ENCODE measurements around the gene PSMG2.

PSMG2 gene, protein sequence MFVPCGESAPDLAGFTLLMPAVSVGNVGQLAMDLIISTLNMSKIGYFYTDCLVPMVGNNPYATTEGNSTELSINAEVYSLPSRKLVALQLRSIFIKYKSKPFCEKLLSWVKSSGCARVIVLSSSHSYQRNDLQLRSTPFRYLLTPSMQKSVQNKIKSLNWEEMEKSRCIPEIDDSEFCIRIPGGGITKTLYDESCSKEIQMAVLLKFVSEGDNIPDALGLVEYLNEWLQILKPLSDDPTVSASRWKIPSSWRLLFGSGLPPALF
- total RNA-seq, result 54.5 to 68.5 reads per million in 2 donors

DNA sequence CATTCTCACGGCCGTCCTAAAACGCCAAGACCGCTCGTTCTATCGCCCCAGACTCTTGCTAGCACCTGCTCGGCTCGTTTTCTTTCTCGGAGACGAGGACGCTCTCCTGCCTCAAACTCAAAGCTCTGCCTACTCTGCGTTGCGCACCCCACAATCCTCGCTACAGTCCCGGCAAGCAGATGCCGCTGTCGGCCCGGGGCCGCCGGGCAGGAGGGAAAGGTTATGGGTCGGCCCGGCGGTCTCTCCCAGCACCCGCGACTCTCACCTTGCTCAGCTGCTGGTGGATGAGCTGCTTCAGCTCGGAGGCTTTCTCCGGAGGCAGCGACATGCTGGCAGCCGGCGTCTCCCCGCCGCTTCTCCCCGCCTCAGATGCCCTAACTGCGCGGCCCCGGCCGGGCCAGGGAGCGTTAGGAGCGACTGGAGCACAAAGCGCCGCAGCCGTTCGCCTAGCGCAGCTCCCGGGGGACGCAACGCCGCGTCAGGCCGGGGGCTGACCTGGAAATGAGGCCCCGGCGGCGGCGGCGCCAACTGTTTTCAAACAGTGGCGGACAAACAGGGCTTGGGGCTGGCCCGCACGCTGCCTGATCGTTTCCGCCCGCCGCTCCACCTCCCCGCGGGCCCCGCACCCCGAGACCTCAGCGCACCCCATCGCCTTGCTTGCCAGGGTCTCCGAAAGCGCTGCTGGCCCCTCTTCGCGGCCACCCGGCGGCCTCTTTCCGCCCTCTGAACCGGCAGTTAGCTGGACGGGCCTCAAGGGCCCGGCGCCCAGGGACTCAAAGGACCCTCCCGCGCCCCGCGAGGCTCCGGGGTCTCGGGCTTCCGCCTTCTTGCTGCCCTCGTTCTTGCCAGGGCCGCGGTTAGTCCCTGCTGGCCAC, at the start of gene PSMG2, which contains the start of gene CEP76:
TSS of gene PSMG2 (plus strand) at position 822 of the 875 bp plus-strand sequence. CDS start 66 bp downstream, outside the sequence.
TSS of gene CEP76 (minus strand) at position 503 of the 875 bp plus-strand sequence. CDS start at position 328, 175 bp downstream.
- peak; percentile 74 for DNase-seq

DNA sequence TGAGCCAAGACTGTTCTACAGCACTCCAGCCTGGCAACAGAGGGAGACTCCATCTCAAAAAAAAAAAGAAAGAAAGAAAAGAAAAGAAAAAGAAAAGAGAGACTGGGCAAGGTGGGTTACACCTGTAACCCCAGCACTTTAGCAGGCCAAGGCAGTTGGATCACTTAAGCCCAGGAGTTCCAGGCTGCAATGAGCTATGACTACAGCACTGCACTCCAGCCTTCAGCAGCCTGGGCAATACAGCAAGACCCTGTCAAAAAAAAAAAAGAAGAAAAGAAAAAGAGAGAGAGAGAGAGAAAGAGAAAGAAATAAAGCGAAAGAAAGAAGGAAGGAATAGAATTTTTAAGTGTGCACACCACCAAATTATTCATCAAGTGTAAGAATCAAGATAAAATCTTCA, 47.9 kb upstream of the PSMG2 start:
- DNase-seq, result no peak

DNA sequence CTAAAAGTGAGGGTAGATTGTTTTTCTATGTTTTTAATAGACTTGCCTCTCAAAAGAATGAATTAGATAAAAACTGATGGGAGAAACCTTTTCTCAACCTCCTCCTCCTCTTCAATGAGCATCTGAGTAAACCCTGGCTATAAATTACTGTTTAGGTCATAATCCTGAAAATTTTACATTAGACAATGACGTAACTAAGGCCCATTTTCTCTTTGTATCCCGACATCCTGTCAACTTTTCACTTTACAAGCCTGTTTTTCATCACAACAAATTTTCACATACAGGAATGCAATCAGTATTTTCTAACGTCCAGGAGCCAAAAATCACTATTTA, 46.3 kb upstream of the PSMG2 start:
- no peak for DNase-seq

DNA sequence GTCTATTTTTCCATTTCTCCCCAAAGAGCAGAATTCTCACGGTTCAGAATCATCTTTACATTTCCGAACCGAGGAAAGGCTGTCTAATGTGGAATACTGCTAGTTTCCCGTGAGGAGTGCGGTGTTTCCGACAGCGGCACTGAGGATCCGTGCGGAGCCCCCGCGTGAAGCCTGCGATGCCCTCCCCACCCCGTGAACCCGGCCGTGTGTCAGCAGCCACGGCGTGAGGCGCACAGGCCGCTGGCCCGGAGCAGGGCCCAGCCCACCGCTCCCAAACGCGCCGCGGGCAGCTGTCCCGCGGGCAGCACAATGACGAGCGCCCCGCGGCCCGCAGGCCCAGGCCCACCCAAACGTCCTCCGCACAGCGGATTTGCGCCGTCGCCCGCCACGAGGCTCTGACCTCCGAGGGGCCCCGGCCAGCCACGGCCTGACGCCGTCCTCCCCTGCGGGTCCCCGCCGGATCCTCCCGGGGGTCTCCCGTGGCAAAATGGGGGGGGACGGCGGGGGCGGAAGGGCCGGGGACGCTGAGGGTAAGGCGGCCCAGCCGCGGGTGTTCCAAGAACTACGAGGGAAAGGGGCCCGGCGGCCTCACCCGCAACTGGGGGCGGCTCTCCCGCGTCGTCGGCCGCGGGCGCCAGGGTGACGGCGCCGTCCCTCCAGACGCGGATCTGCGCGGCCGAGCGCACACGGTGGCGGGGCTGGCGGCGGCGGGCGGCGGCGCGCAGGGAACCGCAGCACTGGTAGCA, 45.7 kb upstream of the PSMG2 start:
- peak; percentile 1 for DNase-seq

DNA sequence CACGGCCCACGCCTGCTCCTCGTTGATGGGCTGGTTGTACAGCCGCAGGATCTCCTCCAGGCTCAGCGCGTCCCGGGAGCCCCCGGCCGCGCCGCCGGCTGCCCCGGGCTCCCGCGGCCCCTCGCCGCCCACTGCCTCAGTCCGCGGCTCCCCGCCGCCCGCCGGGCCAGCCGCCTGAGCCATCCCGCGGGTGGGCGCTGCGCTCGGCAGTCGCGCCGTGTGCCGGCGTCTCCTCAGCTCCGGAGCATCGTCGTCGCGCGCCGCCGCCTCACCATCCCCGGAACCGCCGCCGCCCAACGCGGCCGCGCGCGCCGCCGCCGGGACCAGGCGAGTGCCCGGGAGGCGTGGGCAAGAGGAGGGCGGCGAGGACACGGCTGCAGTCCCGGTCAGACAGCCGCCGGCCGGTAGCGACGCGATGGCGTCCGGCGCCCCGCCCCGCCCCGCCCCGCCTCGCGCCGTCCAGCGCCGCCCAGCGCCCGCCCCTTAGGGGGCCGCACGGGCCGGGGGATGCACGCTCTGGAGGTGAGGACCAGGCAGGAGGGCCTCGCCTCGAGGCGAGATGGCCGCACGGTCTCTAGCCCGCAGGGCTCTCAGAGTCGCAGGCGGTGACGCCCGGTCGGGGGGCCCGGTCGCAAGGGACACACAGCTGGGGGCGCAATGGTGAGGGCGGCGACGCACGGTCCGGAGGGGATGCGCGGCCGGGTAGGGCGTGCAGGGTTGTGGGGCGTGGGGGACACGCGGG, 45.0 kb upstream of the PSMG2 start, which contains the start of gene SPIRE1:
TSS of gene SPIRE1 (minus strand) at position 424 of the 742 bp plus-strand sequence. CDS start at position 183, 241 bp downstream.
- peak; percentile 30 for DNase-seq

DNA sequence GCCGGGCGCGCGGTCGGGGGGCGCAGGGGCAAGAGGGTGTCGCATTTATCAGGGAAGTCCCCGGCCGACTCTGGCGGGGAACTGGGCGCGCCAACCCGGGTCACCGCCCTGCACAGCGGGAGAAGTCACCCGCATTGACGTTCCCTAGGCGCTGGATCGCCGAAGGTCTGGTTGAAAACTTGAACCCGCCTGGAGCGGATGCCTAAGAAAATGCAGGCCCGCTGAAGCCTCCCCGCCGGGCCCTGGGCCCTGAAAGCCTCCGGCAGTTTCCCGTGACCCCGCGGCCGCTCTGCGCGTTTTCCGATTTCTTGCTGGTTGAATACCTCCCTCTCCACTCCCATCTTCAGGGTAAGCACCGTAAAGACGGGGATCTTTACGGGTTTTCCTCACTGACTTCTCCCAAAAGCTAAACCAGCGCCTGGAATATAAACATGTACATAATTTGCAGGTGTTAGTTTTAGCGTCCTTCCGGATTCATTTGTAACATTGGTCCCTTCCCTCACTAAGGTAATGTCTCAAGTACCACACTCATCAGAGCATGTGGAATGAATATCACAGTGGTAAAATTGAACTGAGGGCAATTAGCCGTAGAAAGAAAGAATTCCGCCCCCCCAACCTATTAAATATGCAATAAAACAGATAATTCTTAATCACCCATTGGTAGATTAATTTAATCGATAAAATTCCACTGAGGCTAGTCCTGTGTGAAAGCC, 44.3 kb upstream of the PSMG2 start:
- DNase-seq, result no peak

DNA sequence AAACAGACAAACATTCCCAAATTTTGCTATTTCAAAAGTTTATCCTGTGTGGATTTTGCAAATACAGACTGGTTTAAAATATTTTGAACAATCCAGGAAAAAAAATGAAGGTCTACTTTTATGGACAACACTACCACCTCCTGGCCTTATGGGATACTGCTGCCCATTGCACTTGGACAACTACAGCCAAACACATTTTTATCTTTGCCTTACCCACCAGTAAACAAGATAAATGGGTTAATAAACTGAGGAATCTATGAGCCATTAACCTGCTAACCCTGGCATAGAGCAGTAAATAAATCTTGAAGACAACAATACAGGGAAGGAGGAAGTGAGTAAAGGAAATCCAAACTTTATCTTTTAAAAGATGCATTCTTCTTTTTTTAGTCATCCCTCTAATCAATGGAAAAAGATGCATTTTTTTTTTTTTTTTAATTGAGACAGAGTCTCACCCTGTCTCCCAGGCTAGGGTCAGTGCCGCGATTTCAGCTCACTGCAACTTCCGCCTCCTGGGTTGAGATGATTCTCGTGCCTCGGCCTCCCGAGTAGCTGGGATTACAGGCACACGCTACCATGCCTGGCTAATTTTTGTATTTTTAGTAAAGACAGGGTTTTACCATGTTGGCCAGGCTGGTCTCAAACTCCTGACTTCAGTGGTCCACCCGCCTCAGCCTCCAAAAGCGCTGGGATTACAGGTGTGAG, 42.8 kb upstream of the PSMG2 start:
- DNase-seq, result peak; percentile 7

DNA sequence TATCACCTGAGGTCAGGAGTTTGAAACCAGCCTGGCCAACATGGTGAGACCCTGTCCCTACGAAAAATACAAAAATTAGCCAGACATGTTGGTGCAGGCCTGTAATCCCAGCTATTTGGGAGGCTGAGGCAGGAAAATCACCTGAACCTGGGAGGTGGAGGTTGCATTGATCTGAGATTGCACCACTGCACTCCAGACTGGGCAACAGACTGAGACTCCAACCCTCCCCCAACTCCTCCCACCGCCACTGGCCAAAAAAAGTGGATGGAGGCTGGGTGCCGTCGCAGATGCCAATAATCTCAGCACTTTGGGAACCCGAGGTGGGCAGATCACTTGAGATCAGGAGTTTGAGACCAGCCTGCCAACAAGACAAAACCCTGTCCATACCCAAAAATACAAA, 34.8 kb upstream of the PSMG2 start:
- DNase-seq, result no peak

DNA sequence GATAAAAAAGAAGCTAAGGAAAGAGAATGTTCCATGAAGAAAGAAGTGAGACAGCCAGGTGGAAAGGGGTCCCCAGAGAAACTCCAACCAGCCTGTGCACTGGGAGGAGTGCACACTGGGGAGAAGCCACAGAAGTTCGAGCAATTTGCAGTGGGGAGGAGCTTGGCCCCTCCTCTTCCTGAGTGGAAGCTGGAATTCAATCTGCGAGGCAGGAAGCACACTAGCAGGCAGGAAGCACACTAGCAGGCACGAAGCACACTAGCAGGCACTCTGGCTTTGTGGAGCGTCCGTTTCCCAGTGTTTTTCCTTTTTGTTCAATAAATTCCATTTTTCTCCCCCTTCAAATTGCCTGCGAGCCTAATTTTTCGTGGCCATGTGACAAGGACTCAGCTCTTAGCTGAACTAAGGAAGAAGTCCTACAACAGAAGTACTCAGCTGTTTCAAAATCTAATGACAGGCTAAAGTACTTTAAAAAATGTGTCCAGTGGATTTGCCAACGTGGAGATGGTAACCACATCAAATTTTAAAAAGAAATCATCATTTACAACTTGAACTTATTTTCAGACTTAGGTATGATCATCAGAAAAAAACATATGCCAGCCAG, 23.6 kb upstream of the PSMG2 start:
- no peak for DNase-seq

DNA sequence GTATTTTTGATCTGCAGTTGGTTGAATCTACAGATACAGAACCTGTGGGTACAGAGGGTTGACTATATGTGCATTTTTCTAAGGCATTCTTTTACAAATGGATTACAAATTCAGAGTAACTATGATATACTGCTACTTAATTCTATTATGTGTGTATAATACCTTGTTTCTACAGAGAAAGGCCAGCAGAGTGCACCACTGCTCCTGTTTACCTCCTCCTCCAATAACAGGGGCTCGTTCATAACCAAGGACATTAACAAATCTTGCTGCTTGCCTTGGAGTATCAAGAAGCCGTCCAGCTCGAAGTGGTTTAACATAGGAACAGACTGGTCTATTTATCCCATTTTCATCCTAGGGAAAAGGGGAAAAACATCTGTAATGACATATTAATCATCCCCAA, 16.7 kb upstream of the PSMG2 start:
- no peak for DNase-seq

DNA sequence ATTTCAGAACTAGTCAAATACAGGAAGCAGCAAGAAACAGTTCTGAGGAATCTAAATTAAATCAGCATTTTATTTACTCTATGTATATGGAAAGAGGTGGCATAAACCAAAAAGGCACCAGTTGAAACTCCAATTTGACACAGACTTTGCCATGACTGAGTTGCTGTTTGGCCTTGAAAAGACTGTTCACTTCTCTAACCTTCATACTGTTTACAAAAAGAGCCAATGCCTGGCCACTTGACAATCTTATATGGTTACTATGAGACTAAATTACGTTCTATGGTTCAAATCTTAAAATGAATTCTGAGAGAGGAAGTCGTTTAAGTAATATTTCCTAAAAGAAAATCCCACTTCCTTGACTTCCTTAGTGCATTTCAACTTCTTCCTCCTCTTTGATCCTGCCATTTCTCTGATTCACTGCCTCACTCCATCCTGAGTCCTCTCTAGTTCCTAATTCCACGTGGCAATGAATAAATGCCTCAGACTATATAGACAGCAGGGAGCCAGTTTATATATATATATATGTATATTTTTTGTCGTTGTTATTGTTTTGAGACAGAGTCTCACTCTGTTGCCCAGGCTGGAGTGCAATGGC, 13.5 kb upstream of the PSMG2 start:
- DNase-seq, result no peak

DNA sequence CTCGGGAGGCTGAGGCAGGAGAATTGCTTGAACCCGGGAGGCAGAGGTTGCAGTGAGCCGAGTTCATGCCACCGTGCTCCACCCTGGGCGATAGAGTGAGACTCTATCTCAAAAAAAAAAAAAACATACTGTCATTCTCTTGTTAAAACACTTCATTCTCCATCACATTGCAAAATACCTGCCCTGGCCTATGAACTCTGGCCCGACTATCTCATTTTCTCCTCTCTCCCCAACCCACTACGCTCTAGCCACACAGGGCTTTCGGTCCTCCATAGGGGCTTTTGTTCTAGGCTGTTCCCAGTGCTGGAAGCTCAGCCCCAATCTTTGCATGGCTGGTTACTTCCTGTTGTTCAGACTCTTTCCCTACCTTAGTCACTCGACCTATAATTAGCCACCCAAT, 10.6 kb upstream of the PSMG2 start:
- DNase-seq, result no peak

DNA sequence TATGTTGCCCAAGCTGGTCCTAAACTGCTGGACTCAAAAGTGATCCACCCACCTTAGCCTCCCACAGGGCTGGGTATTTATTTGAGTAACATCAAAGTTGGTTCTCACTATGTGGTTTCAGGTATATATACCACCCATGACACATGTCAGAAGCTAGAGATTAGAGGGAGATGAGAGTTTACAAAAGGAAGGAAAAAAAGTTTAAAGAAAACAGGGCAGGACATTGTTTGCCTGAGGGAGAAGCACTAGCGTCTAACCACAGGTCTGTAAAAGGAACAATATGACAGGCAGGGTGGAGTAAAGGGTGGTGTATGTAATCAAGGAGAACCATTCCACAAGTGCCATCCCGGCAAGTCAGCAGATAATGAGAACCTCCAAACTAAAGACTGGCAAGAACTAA, 8.8 kb upstream of the PSMG2 start:
- no peak for DNase-seq

DNA sequence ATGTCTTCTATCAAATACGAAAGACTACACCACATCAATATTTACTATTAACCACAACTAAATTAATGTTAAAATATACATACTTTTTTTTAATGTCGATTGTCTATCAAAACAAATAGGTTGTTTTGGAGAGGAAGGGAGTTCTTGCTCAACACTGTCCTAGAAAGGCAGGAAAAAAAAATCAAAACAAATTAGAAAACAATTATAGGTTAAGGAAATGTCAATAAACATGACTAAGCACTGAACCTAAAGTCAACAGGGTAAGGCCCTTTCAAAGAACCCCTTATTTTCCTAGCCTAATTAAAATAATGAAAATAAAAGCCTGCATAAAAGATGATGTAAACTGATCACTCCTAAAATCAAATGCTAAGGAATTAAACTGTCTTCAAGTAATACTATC, 3.1 kb upstream of the PSMG2 start:
- DNase-seq, result no peak

DNA sequence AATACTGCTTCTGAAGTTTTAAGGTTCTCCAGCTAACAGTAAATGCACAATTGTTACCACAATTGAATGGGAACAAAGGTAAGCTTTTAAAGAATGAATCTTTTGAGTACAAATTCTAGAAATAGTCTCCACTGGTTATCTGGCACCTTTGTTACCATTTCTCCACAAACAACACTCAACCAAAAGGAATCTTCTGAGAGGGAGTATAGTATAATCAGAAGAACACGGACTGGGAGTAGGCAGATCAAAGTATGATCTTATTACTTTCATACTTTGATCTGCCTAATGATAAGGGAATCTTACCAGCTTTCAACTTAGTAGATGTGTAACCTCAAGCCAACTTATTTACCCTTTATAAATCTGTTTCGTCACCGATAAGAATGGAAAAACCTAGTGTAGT, 1.7 kb upstream of the PSMG2 start:
- DNase-seq, result no peak

DNA sequence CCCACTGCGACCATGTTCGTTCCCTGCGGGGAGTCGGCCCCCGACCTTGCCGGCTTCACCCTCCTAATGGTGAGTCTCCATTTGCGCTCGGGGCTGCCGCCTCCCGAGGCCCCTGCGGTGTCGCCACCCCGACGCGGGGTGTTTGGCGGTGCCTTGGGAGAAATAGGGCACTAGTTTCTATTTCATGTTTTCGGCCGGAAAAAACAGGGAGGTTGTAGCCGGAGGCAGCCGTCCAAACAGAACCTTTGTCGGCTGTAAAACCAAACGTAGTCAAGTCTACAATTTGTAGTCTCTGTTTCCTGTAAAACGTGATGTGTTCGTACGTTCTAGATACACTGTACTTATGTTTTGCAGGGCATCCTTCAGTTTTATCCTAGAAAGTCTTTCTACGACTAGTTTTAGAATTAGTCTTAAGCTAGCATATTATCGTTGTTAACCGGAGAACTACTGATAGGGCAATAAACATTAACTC, 290 bp downstream of the PSMG2 start:
- no peak for DNase-seq

DNA sequence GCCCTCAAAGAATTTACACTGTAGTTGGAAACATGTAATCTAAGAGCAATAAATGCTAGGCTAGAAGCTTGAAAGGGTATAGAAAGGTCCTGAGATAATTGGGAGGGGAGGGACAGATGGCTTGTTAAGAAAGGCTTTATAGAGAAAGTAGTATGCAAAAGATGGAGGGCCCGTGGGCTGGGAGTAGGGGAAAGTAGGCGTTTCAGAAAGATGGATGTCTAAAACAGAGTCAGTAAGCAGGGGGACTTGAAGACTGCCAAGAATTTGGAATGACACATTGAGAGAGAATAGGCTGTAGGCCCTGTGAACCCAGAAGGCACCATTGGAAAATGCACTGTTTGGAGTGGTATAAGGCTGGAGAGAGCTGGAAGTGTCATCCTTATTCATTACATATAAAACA, 822 bp downstream of the PSMG2 start:
- no peak for DNase-seq

DNA sequence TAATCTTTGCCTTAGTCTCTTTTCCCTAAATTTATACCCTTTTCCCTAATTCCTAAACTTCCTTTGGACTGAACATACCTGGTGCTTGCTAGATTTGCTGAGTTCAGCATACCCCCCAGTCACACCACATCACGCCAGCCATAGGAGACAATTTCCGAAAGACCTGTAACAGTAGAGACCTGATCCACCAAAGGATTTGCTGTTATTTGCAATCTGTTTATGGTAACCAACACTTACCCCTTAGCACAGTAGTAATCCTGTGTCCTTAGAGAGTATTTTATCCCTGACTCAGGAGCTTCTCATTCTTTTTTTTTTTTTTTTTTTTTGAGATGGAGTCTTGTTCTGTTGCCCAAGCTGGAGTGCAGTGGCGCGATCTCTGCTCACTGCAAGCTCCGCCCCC, 8.6 kb downstream of the PSMG2 start:
- no peak for DNase-seq

DNA sequence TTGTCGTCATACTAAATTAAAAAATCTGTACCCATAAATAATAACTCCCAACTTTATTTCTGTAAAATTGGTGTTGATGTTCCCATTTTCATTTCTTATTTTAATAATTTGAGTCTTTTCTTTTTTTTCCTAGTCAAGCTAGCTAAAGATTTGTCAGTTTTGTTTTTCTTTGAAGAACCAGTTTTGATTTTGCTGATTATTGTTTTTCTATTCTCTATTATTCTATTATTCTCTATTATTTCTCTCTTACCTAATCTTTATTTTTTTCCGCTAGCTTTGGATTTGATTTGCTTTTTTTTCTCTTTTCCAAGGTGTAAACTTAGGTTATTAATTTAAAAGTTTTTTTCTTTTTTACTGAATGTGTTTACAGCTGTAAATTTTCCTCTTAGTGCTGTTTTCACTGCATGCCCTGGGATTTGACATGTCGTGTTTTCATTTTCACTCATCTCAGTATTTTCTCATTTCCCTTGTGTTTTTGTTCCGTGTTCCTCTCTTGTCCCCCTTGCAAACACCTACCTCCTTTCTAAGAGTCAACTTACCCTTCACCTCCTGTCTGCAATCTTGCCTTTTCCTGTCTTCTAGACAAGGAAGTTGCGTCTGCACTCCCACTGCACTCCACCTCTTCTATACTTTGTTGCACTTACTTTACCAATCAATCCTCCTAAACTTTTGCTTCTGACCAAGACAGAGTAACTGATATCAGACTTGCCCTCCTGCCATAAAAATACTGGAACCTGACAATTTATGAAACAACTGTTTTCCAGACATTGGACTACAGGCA, 18.8 kb downstream of the PSMG2 start:
- DNase-seq, result no peak

Data from T-helper 9 cell (primary cell).